COLO829 (cell line): ENCODE data around the gene KRT14.
"Not testable (repeated sequence)": the region's sequence is repeated elsewhere in the genome, so short reads cannot be mapped to it uniquely, and the experiment has no call there.

ENCODE experiments used
- DNase-seq: peaks from one replicate; pipeline ENCODE4 v3.0.0; 2012; ENCODE audit warnings: low spot score

Gene KRT14

DNA sequence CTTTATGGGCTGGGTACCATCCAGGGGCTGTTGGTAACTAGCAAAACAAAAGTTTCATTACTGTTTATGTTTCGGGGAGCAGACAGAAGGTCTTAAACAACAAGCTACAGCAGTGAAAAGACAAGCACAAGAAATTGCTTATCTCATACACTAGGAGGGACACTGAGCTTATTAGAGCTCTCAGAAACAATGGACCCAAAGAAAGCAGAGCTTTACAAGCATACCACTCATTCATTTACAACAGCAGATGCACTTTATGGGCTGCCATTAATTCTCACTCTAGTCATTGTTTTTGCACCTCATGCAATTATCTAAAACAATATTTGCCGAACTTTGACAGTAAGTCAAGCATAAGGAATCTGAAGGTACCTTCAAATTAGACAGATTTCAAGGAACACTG is 15.8 kb upstream of the KRT14 start:
- DNase-seq: peak; percentile 61

- no peak for DNase-seq
Measured at GRCh38 chr17:41600318-41600717, 13.6 kb upstream of the KRT14 start.

DNA sequence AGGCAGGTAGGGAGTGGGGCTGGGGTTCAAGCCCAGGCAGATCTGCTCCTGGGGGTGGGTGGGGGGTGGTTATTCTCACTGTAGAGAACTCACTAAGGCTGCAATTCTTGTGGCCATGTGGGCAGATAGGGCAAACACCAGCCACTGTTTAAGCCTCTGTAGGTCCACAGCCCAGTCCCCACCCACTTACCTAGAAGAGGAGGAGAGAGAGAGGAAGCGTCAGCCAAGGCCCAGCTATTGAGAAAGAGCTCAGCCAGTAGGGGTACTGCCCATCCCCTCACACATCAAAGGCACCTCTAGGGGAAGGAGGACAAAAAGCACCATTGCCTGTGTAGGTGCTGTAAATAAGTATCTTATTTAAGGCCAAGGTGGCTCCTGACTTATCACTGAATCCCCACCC is 13.0 kb upstream of the KRT14 start:
- no peak for DNase-seq

GRCh38 chr17:41595585-41595984 is 8.9 kb upstream of the KRT14 start:
- DNase-seq: no peak

GRCh38 chr17:41594363-41594915 is 7.7 kb upstream of the KRT14 start:
- no peak for DNase-seq

DNA sequence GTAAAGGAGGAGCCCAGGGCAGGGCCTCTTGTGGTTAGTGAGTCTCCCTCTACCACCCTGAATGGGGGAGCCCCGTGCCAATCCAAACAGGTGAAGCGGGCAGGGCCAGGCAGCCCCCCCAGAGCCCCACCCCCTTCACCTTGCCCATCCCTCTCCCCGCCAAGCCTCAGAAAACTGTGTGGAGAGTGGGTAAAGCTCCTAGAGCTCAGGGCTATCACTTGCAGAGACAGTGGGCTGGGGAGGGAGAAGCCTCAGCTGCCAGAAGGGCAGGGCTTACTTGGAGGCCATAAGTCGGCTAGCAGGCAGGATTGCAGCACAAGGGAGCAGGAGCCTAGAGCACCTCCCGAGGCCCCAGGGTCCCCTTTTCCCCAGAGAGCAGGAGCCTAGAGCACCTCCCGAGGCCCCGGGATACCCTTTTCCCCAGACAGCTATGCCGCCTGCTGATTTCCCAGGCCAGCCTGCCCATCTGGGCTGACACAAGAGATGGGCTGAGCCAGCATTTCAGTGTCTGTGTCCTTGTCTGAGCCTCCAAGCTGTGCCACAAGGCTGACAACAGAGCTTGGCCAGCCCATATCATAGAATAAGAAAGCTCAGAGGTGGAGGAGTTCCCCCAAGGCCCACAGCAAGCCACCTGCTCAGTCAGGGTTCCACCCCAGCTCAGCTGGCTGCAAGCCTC is 6.7 kb upstream of the KRT14 start:
- DNase-seq: no peak

- DNase-seq: no peak
Measured at GRCh38 chr17:41592601-41593305, 6.1 kb upstream of the KRT14 start.

DNA sequence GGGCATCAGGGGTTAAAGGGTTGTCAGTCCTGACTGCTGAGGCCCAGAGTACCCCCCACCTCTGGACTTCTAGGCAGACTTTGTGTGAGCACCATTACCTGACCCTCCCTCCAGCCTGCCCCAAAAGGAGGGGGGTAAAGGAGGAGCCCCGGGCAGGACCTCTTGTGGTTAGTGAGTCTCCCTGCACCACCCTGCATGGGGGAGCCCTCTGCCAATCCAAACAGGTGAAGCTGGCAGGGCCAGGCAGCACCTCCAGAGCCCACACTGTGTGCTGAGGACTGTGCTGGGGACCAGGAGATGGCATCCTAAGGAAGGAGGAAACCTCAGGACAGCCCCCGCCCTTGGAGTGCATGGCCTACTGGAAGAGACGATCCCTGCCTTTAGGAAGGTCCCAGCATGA is 2.6 kb upstream of the KRT14 start:
- no peak for DNase-seq

DNA sequence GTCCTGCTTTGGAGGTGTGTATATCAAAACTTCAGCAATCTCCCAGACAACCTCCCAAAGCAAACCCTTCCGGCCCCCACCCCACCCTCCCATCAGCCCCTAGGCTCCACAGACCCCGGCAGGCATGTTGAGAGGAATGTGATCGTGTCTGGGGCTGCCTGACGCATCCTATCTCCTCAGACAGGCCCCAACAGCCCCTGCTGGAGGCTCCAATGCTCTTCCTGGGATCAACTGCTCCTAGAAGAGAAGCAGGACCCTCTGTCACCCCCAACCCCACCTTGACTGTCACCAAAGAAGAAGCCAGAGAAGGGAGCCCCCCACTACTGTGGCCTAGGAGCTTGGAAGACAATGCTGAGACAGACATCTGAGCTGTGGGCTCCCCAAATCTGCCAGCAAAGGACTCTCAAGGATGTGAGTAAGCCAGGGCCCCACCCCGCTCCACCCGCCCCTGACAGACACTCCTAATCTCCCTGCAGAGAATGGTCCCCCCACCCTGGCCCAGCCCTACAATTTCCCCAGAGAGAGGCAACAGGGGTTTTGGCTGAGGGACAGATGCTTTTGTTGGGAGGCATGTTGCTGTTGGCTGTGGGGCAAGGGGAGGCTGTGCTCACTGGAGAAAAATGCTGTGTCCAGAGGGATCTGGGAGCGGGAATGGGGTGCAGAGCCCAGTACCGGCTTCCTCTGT is 1.6 kb upstream of the KRT14 start:
- DNase-seq: no peak

DNA sequence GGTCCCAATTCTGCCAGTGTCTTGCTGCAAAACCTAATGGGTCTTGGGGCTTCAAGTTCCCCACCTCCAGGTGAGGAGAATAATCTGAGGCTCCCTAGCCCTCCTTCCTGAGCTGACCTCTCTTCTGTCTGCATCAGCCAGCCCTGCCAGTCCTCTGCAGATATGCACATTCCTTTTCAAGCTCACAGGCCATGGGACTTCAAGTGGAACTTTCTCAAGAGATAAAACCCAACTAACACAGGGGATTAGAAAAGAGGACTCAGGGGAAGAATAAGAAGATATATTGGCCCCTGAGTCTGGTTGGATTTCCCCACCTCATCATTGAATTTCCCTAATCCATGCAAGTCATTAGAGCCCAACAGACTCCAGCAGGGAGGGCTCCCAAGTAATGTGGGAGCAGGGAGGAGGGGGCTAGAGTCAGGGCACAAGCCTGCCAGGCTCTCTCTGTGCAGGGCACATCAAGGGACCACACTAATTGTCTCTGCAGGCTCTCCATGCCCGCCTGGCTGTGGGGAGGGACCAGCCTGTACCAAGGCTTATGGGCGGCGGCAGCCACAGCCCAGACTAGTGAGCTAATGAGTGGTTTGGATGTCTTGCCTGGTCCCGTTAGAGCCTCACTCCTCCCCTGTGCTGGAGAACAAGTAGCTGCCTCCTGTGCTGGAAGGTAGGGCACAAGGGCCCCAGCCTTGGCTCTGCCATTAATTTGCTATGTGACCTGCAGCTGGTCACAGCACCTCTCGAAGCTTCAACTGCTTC is 1.2 kb downstream of the KRT14 start:
- DNase-seq: no peak

GRCh38 chr17:41584331-41584927 is 2.3 kb downstream of the KRT14 start:
- DNase-seq: peak; percentile 72

GRCh38 chr17:41583137-41584127 is 3.3 kb downstream of the KRT14 start:
- no peak for DNase-seq

- not testable (repeated sequence) for DNase-seq
Measured at GRCh38 chr17:41582061-41582968, 4.4 kb downstream of the KRT14 start.

- no peak for DNase-seq
Measured at GRCh38 chr17:41581366-41582060, 5.2 kb downstream of the KRT14 start.

GRCh38 chr17:41580687-41581365 is 5.9 kb downstream of the KRT14 start:
- DNase-seq: no peak

DNA sequence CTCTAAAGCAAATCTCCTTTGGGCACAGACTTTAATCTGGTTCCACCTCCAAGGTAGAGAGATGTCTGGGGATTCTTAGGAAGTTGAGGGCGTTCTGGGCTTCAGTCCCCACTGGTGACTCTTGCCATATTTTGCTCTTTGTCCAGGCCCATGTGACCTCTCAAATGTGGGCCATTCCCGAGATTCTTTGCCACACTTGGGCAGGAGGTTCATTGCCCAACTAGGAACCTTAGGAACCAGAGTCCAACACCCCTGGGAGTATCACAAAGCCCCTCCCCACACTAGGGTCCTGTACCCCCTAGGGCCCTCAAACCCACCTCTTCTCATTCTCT is 6.5 kb downstream of the KRT14 start:
- no peak for DNase-seq

GRCh38 chr17:41579484-41580243 is 7.0 kb downstream of the KRT14 start:
- peak; percentile 95 for DNase-seq

GRCh38 chr17:41578971-41579370 is 7.7 kb downstream of the KRT14 start:
- DNase-seq: no peak
